H1 (cell line): ENCODE results near the gene RALGAPA1.

Source experiments
- JUND ChIP-seq: IDR thresholded peaks from 2 replicates; pipeline ENCODE4 v1.6.1; 2011; ENCODE audit warnings: mild to moderate bottlenecking, improper control_type of control experiment, low read length
- KDM1A ChIP-seq: fragments of 200-600, 300-600 bp; sonication (generic); IDR thresholded peaks from 2 replicates; pipeline ENCODE4 v1.7.1; 2016; ENCODE audit warnings: mild to moderate bottlenecking, low read length, borderline replicate concordance
- SRF ChIP-seq: IDR thresholded peaks from 2 replicates; pipeline ENCODE4 v1.6.1; 2011; ENCODE audit warnings: mild to moderate bottlenecking, low read depth, low read length, moderate library complexity
- SUZ12 ChIP-seq: fragments of 200-600 bp; sonication (generic); IDR thresholded peaks from 2 replicates; pipeline ENCODE4 v1.6.1; 2012; ENCODE audit warnings: mild to moderate bottlenecking, inconsistent platforms, low read length, moderate library complexity, mixed read lengths
- TAF1 ChIP-seq: IDR thresholded peaks from 2 replicates; pipeline ENCODE4 v1.6.1; 2011; ENCODE audit warnings: mild to moderate bottlenecking, low read depth, low read length
- TF ChIP-seq, protein P1 (sequence below), 3 experiments: IDR thresholded peaks; 1 replicate in 2 of 3; 2 replicates in 1 of 3; pipeline versions ENCODE4 v1.5.1 to v1.6.1; 2011; ENCODE audit warnings: low read length in 3 of 3, mild to moderate bottlenecking in 3 of 3, inconsistent platforms in 2 of 3, low read depth in 1 of 3, moderate library complexity in 1 of 3; ENCODE audit not compliant: insufficient read depth in 1 of 3; ENCODE audit errors: control extremely low read depth in 1 of 3

DNA sequence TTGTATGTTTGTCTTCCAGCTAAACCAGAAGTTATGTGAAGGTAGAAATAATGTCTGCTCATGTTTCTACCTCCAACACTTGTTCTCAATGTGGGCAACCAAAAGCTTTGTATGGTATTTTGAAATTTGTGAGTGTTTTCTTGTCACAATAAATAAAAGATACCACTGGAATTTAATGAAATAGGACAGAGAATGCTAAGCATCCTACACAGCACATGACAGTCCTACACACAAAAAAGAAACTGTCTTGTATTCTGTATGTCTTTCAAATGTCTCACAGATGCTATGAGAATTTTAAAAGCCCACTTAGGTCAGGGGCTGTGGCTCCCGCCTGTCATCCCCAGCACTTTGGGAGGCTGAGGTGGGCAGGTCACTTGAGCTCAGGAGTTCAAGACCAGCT lies 68.9 kb downstream of the RALGAPA1 start:
- TF ChIP-seq SUZ12 (no peak), TAF1 (no peak), JUND (no peak), KDM1A (no peak), SRF (no peak)
- TF ChIP-seq, protein P1, sequence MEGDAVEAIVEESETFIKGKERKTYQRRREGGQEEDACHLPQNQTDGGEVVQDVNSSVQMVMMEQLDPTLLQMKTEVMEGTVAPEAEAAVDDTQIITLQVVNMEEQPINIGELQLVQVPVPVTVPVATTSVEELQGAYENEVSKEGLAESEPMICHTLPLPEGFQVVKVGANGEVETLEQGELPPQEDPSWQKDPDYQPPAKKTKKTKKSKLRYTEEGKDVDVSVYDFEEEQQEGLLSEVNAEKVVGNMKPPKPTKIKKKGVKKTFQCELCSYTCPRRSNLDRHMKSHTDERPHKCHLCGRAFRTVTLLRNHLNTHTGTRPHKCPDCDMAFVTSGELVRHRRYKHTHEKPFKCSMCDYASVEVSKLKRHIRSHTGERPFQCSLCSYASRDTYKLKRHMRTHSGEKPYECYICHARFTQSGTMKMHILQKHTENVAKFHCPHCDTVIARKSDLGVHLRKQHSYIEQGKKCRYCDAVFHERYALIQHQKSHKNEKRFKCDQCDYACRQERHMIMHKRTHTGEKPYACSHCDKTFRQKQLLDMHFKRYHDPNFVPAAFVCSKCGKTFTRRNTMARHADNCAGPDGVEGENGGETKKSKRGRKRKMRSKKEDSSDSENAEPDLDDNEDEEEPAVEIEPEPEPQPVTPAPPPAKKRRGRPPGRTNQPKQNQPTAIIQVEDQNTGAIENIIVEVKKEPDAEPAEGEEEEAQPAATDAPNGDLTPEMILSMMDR (IDR thresholded peaks at IDR 0.05; ENCODE audit: control extremely low read depth in 1 of 3, insufficient read depth in 1 of 3, low read depth in 1 of 3, low read length in 3 of 3) = no peak
